ENCODE results near the gene NIPBL.

NIPBL gene

DNA sequence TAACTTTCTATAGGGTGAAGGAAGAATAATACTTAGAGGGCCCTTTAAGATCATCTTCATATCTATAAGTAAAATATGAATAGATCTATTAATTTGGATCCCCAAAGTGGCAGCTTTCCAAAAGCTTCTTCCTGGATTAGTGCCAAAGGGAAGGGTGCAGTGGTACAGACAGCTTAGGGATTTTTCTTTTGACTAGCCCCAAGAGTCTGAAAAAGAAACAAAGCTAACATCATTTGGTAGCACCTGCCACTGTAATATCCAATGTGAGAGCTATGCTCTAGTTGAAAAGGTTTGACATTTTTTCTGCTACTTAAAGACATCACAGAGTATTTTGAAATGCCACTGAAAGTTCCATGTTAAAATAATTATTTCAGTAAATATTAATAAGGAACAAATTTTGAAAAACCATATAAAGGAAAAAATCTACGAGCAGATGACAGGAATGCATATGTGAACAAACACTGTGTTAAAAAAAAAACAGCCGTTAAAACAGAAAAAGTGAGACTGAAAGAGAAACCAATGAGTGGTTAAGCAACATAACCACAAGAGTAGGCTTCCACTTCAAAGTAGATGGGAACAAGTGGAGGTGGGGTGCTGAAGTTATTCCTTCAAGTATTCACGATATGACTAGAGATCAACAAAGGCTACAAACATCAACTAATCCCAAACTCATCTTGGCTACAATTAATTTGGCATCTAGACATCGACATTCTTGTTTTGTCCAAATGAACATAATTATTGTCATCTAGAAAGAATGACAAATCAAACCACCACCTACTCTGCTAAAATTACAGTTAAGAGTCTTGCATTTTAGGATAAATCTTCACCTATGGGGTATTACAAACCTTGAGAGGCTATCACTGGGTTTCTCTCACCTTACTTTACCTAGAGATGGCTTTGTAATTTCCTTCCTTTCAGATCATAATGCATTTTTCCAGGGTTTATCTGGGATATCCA is 235.1 kb downstream of the NIPBL start:
- no peaks in the 10 kb centered on the region for H3K27me3 ChIP-seq
- H3K4me1 ChIP-seq (ENCODE audit: control insufficient read depth in 1 of 2, insufficient read depth in 1 of 2, low read depth in 1 of 2, low read length in 1 of 2): peaks cover 0 to 14% of the 10 kb centered on the region in 2 experiments
- H3K9me3 ChIP-seq: no peaks in the 10 kb centered on the region
- TF ChIP-seq, protein P1, sequence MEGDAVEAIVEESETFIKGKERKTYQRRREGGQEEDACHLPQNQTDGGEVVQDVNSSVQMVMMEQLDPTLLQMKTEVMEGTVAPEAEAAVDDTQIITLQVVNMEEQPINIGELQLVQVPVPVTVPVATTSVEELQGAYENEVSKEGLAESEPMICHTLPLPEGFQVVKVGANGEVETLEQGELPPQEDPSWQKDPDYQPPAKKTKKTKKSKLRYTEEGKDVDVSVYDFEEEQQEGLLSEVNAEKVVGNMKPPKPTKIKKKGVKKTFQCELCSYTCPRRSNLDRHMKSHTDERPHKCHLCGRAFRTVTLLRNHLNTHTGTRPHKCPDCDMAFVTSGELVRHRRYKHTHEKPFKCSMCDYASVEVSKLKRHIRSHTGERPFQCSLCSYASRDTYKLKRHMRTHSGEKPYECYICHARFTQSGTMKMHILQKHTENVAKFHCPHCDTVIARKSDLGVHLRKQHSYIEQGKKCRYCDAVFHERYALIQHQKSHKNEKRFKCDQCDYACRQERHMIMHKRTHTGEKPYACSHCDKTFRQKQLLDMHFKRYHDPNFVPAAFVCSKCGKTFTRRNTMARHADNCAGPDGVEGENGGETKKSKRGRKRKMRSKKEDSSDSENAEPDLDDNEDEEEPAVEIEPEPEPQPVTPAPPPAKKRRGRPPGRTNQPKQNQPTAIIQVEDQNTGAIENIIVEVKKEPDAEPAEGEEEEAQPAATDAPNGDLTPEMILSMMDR (IDR thresholded peaks at IDR 0.05): no peak
- H3K4me3 ChIP-seq (ENCODE audit: low read depth in 1 of 2, low read length in 1 of 2): no peak overlapping the region
- no peaks in the 10 kb centered on the region for H3K36me3 ChIP-seq
- H3K27ac ChIP-seq: peak overlapping the region; percentile 55

DNA sequence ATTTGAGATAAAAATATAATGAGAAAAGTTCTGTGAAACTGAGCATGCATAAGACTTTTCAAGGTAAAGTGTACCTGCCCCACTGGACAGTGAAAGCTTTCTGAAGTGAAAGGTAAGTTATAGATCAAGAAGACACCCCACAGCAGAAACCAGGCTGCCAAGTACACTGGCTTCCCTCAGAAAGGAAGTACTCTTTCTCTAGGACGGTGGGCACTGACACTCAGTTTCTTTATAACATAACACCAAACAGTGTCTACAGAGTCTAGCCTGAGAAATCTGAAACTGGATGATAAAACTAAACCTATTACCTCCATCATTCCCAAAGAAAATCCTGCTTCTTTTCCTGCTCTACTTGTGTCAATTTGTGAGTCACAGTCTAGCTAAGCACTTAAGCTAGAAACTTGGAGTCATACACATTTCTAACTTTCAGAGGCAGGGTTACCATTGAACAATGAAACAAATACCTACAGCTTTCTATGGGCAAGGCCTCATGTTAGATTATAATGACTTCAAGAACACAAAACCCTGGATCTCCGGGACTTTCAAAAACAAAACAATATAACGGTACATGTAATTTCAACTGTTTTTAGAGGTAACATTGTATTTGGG is 235.9 kb downstream of the NIPBL start:
- no peaks in the 10 kb centered on the region for H3K27me3 ChIP-seq
- H3K9me3 ChIP-seq: no peaks in the 10 kb centered on the region
- H3K4me1 ChIP-seq (ENCODE audit: control insufficient read depth in 1 of 2, insufficient read depth in 1 of 2, low read depth in 1 of 2, low read length in 1 of 2): peaks cover 0 to 14% of the 10 kb centered on the region in 2 experiments
- TF ChIP-seq, protein P1 (IDR thresholded peaks at IDR 0.05): no peak
- peak overlapping the region; percentile 55 for H3K27ac ChIP-seq
- no peak overlapping the region for H3K4me3 ChIP-seq (ENCODE audit: low read depth in 1 of 2, low read length in 1 of 2)
- H3K36me3 ChIP-seq: no peaks in the 10 kb centered on the region
